Ovary (tissue), 9 donors: Measurements from ENCODE around the gene WDR4. TPM values are rescaled to one million over a fixed set of nuclear protein-coding genes. Genes with fewer than 3 reads are reported as not detected.
A peak's percentile ranks its signal among the peaks of the same experiment; 100 is the strongest.
"Not testable (repeated sequence)": the region's sequence is repeated elsewhere in the genome, so short reads cannot be mapped to it uniquely, and the experiment has no call there.

Experiments
- DNase-seq, 5 donors: peaks; one replicate each; pipeline ENCODE4 v3.0.0-alpha.2; 2019 to 2020
- H3K27ac ChIP-seq, 2 donors: fragments of 200-600 bp; one replicate each; pipeline versions ENCODE4 v1.5.1 to v1.8.0; 2019 to 2022
- H3K27me3 ChIP-seq: fragments of 200-600 bp; one replicate; pipeline ENCODE4 v1.8.0; 2022
- H3K36me3 ChIP-seq: fragments of 200-600 bp; sonication (generic); one replicate; pipeline ENCODE4 v1.5.1; 2019
- H3K4me1 ChIP-seq: one replicate; pipeline ENCODE4 v1.8.1; 2013; ENCODE audit warnings: mild to moderate bottlenecking, moderate library complexity; ENCODE audit not compliant: insufficient read depth
- H3K4me3 ChIP-seq: fragments of 200-600 bp; sonication (generic); one replicate; pipeline ENCODE4 v1.5.1; 2017
- H3K9me3 ChIP-seq, 2 donors: fragments of 200-600 bp in 1 of 2; sonication (generic) in 1 of 2; one replicate each; pipeline versions ENCODE4 v1.5.1 to v1.8.1; 2013 to 2019; ENCODE audit warnings: mild to moderate bottlenecking in 1 of 2, moderate library complexity in 1 of 2
- EP300 ChIP-seq: sonication (generic); formaldehyde crosslinking; IDR thresholded peaks from one replicate; pipeline ENCODE4 v1.6.1; 2017; ENCODE audit warnings: antibody characterized with exemption
- POLR2A ChIP-seq: fragments of 450-650 bp; IDR thresholded peaks from one replicate; pipeline ENCODE4 v1.6.1; 2017; ENCODE audit warnings: antibody characterized with exemption, mild to moderate bottlenecking, moderate library complexity
- WGBS, 3 donors: extraction: QIAGEN DNeasy Blood & Tissue Kit in 1 of 3; methylation state at CpG; one replicate each; pipeline versions ENCODE4 v1.1.5 to v1.1.7; 2013 to 2017; 5-methylcytosine and 5-hydroxymethylcytosine counted together
- intact Hi-C, 4 donors: fragments of 100-400 bp; cut with DNase I; formaldehyde crosslinking; loops; one replicate each; pipeline versions ENCODE4 v1.11.0 to v1.15.1; 2022 to 2023
- polyA plus RNA-seq, 2 donors: library from polyadenylated mRNA; stranded (reverse); fragments of 200-250 nt in 1 of 2; fragments of 350-450 nt in 1 of 2; fragmentation: Illumina TruSeq in 1 of 2; extraction: RNeasy Lipid Tissue Mini Kit (QIAGEN cat#74804) in 1 of 2; gene quantifications; one replicate each; pipeline ENCODE4 v1.2.3, GENCODE V29; 2013 to 2014
- total RNA-seq, 7 donors: library from RNA; depleted of rRNA in 2 of 7; stranded (reverse); fragments of >200 nt in 2 of 7; fragmentation: NEBNext Ultra II Directional in 3 of 7; extraction: Animal tissue kit (Norgen Biotek cat#: 25700) in 3 of 7; gene quantifications; one replicate each; pipeline versions ENCODE4 v1.1.0 to v1.2.4, GENCODE V29; 2016 to 2023
- TF ChIP-seq, protein P1 (sequence below), 3 donors: fragments of 450-650 bp in 2 of 3; fragments of 200-600 bp in 1 of 3; IDR thresholded peaks; one replicate each; pipeline versions ENCODE4 v1.5.1 to v1.8.0; 2016 to 2022; ENCODE audit warnings: antibody characterized with exemption in 3 of 3, mild to moderate bottlenecking in 1 of 3
- donor health status: DM: no; HTN: no; CAD: no; lungs with moderate emphysema.
- donor health status: DM: no; HTN: no; CAD: no.
- donor health status: Bipolar disorder and iron deficiency.
- donor health status: DM: yes; HTN: yes; CAD: no.
- donor health status: DM: no; HTN: no; CAD: no.
- donor health status: DM: yes; HTN: yes; CAD: no.

The WDR4 gene
- total and polyA plus RNA-seq, 9 donors: 3.2 to 33.1 (median 15.7) TPM

DNA sequence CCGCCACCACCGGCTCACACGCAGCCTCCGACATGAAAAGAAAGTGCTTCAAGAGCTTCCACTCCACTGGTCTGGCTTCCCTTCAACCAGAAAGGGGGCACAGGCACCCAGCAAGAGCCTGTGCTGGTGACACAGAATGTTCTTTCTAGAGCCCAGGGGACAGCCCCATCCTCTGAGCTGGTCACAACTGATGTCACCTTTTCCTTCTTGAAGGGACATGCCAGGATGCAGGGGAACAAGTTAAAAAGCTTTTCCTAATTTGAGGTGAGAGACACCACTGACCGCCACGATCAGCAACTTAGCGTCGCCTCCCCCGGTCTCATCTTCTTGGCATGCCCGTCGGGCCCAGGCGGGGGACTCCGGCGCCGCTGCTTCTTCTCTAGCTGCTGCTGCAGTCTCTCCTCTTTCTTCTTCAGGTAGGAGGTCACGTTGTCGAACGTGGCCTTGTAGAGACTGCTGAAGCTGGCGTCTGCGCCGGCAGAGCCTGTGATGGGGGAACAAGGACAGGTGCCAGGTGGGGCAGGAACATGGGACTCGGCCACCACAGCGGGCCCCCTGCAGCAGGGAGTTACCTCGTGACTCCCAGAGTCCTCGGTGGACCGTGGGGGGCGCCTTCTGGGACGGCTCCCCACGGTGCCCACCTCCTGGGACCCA is 29.5 kb downstream of the WDR4 start:
- Histone ChIP-seq H3K36me3 (no peaks in the 10 kb centered on the region), H3K27me3 (no peaks in the 10 kb centered on the region), H3K9me3 (no peaks in the 10 kb centered on the region), H3K4me1 (peaks cover under 1% of the 10 kb centered on the region), H3K27ac (no peak overlapping the region), H3K4me3 (no peak overlapping the region)
- TF ChIP-seq, protein P1, sequence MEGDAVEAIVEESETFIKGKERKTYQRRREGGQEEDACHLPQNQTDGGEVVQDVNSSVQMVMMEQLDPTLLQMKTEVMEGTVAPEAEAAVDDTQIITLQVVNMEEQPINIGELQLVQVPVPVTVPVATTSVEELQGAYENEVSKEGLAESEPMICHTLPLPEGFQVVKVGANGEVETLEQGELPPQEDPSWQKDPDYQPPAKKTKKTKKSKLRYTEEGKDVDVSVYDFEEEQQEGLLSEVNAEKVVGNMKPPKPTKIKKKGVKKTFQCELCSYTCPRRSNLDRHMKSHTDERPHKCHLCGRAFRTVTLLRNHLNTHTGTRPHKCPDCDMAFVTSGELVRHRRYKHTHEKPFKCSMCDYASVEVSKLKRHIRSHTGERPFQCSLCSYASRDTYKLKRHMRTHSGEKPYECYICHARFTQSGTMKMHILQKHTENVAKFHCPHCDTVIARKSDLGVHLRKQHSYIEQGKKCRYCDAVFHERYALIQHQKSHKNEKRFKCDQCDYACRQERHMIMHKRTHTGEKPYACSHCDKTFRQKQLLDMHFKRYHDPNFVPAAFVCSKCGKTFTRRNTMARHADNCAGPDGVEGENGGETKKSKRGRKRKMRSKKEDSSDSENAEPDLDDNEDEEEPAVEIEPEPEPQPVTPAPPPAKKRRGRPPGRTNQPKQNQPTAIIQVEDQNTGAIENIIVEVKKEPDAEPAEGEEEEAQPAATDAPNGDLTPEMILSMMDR (IDR thresholded peaks at IDR 0.05): no peak
- TF ChIP-seq EP300 (no peak), POLR2A (no peak)
- no peak for DNase-seq
- WGBS, 3 donors: 84 to 91% (median 86%) methylated on average over 26 to 29 of the region's 29 CpGs
- intact Hi-C loops: no loop called here

DNA sequence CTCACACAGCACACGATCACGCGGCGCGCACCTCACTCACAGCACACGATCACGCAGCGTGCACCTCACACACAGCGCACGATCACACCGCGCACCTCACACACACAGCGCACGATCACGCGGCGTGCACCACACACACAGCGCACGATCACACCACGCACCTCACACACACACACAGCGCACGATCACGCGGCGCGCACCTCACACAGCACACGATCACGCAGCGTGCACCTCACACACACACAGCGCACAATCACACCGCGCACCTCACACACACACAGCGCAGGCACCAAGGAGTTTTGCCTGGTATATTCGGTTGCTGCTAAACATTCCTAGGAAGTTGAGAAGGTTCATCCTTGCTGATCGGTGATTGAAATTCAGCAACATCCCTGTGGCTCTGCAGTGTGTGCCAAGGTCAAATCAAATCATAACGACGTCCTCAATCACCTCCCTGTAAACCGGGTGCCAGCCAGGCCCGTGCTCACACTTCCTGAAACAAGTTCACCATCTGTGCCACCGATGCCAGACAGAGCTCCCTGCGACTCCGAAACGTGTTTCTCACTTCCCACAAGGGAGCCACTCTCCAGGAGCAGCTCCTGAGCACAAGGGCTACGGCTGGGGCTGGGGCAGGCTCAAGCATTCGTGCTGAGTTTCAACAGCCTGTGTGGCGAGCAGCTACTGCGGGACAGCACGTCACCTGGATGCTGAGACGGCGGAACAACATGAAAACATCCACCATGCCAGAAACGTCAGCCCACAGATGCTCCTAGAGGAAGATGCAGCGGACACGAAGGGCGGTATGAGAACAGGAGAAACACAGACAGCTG is 30.2 kb downstream of the WDR4 start:
- WGBS, 3 donors: 84 to 91% (median 91%) methylated on average over 54 of the region's 54 CpGs

DNA sequence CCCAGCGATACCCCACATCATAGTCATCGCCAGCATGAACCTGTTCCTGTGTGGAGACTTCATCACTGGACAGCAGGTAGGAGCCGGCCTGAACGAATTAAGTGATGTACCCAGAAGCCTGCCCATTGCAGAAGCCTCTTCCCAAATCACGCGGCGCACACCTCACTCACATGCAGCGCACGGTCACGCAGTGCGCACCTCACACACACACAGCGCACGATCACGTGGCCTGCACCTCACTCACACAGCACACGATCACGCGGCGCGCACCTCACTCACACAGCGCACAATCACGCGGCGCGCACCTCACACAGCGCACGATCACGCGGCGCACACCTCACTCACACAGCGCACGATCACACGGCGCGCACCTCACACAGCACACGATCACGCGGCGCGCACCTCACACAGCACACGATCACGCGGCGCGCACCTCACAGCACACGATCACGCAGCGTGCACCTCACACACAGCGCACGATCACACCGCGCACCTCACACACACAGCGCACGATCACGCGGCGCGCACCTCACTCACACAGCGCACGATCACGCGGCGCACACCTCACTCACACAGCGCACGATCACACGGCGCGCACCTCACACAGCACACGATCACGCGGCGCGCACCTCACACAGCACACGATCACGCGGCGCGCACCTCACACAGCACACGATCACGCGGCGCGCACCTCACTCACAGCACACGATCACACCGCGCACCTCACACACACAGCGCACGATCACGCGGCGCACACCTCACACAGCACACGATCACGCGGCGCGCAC is 31.0 kb downstream of the WDR4 start:
- not testable (repeated sequence) for H3K36me3 ChIP-seq
- DNase-seq: peak in 1 of 5 donors; percentile 19

More for the DNA sequence above, 30.2 kb downstream of the WDR4 start:
- TF ChIP-seq EP300 (no peak), POLR2A (no peak)
- TF ChIP-seq, protein P1 (IDR thresholded peaks at IDR 0.05): no peak
- Histone ChIP-seq H3K9me3 (no peaks in the 10 kb centered on the region), H3K36me3 (no peaks in the 10 kb centered on the region), H3K4me3 (no peak overlapping the region), H3K4me1 (peaks cover 5% of the 10 kb centered on the region), H3K27ac (no peak overlapping the region), H3K27me3 (no peaks in the 10 kb centered on the region)
- intact Hi-C loops: no loop called here
- no peak for DNase-seq

DNA sequence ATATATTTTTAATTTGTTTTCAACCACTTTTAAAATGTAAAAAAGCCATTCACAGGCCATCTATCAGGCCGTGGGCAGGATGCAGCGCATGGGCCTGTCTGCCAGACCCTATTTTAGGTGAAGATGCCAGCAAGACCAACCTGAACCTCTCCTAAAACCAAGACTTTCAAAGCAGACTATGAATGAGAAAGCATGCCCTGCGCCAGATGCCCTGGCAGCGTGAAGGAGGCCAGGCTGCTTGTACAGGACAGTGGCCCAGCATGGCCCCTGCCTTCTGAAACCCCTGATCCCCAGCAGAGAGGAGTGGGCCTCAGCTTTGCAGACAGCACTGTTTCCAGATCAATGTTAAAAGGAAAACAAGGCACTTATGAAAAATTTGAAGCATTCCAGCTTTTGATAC is 31.6 kb downstream of the WDR4 start:
- H3K9me3 ChIP-seq: no peaks in the 10 kb centered on the region
- peak in 1 of 5 donors; percentile 21 for DNase-seq
- no peak overlapping the region for H3K27ac ChIP-seq
- no peaks in the 10 kb centered on the region for H3K36me3 ChIP-seq
- H3K4me3 ChIP-seq: no peak overlapping the region
- H3K4me1 ChIP-seq: peaks cover 5% of the 10 kb centered on the region
- intact Hi-C loops: no loop called here
- TF ChIP-seq POLR2A (no peak), EP300 (no peak)
- TF ChIP-seq, protein P1 (IDR thresholded peaks at IDR 0.05): no peak
- no peaks in the 10 kb centered on the region for H3K27me3 ChIP-seq
- WGBS, 3 donors: 88 to 96% (median 90%) methylated on average over 4 of the region's 4 CpGs

More for the DNA sequence above, 31.0 kb downstream of the WDR4 start:
- intact Hi-C loops, H3K9me3 ChIP-seq, H3K4me3 ChIP-seq, H3K27me3 ChIP-seq, H3K27ac ChIP-seq, H3K4me1 ChIP-seq: not testable (repeated sequence)
- WGBS, 3 donors: 94 to 97% (median 97%) methylated on average over 83 to 95 of the region's 95 CpGs
